DMS114 treated with DMSO at 0.1 percent for 48 hours (cell line): ENCODE data around the gene RIOX2.

Source experiments
- DNase-seq: peaks from one replicate; lab custom pipeline; 2025; ENCODE audit not compliant: unreplicated experiment; lab: John Stamatoyannopoulos, UW

RIOX2 gene

GRCh38 chr3:97990624-97991292 is 18.5 kb upstream of the RIOX2 start:
- DNase-seq = no peak

GRCh38 chr3:97988784-97989568 is 16.7 kb upstream of the RIOX2 start:
- DNase-seq = no peak

GRCh38 chr3:97987306-97987705 is 15.1 kb upstream of the RIOX2 start:
- DNase-seq = no peak

- no peak for DNase-seq
These were observed 11.8 kb upstream of the RIOX2 start for GRCh38 chr3:97983933-97984491.

- DNase-seq = no peak
These were observed 9.7 kb upstream of the RIOX2 start for GRCh38 chr3:97981886-97982285.

- no peak for DNase-seq
These were observed 7.4 kb upstream of the RIOX2 start for GRCh38 chr3:97979610-97980009.

- no peak for DNase-seq
These were observed 3.2 kb upstream of the RIOX2 start for GRCh38 chr3:97975466-97975865.

- no peak for DNase-seq
These were observed 2.8 kb upstream of the RIOX2 start for GRCh38 chr3:97974996-97975395.

- DNase-seq = no peak
These were observed 745 bp upstream of the RIOX2 start for GRCh38 chr3:97972976-97973375.

- DNase-seq = no peak
These were observed 1.1 kb downstream of the RIOX2 start for GRCh38 chr3:97970956-97971620.

- DNase-seq = no peak
These were observed 2.1 kb downstream of the RIOX2 start for GRCh38 chr3:97970156-97970555.

- DNase-seq = no peak
These were observed 2.7 kb downstream of the RIOX2 start for GRCh38 chr3:97969541-97969940.

GRCh38 chr3:97968376-97968775 is 3.9 kb downstream of the RIOX2 start:
- DNase-seq = no peak

- no peak for DNase-seq
These were observed 4.3 kb downstream of the RIOX2 start for GRCh38 chr3:97967966-97968365.

- DNase-seq = no peak
These were observed 11.1 kb downstream of the RIOX2 start for GRCh38 chr3:97960993-97961766.

GRCh38 chr3:97960551-97960950 is 11.7 kb downstream of the RIOX2 start:
- no peak for DNase-seq

GRCh38 chr3:97959872-97960271 is 12.4 kb downstream of the RIOX2 start:
- no peak for DNase-seq

- DNase-seq = no peak
These were observed 13.4 kb downstream of the RIOX2 start for GRCh38 chr3:97958796-97959195.

- no peak for DNase-seq
These were observed 13.8 kb downstream of the RIOX2 start for GRCh38 chr3:97958396-97958795.

- no peak for DNase-seq
These were observed 14.5 kb downstream of the RIOX2 start for GRCh38 chr3:97957617-97958311.
